Glutamatergic neuron (in vitro differentiated cells): ENCODE results near the gene NPW. TPM values are rescaled to one million over a fixed set of nuclear protein-coding genes. Genes with fewer than 3 reads are reported as not detected.
A peak's percentile ranks its signal among the peaks of the same experiment; 100 is the strongest.

Experiments used
- DNase-seq: peaks from one replicate; pipeline ENCODE4 v3.0.0; 2022
- H3K27ac Mint-ChIP-seq: one replicate; pipeline ENCODE4 v1.8.0; 2020; ENCODE audit warnings: mild to moderate bottlenecking, mixed read lengths, inconsistent platforms; ENCODE audit not compliant: unreplicated experiment
- H3K27me3 Mint-ChIP-seq: one replicate; pipeline ENCODE4 v1.8.0; 2020; ENCODE audit warnings: mild to moderate bottlenecking, moderate library complexity, mixed read lengths, inconsistent platforms; ENCODE audit not compliant: unreplicated experiment
- H3K36me3 Mint-ChIP-seq: one replicate; pipeline ENCODE4 v1.8.0; 2020; ENCODE audit warnings: mild to moderate bottlenecking, mixed read lengths, inconsistent platforms; ENCODE audit not compliant: unreplicated experiment
- H3K4me1 Mint-ChIP-seq: one replicate; pipeline ENCODE4 v1.8.0; 2020; ENCODE audit warnings: mild to moderate bottlenecking, low read depth, mixed read lengths, inconsistent platforms; ENCODE audit not compliant: unreplicated experiment
- H3K4me3 Mint-ChIP-seq: one replicate; pipeline ENCODE4 v1.8.0; 2020; ENCODE audit warnings: mild to moderate bottlenecking, mixed read lengths, inconsistent platforms; ENCODE audit not compliant: unreplicated experiment
- H3K9me3 Mint-ChIP-seq: one replicate; pipeline ENCODE4 v1.8.0; 2020; ENCODE audit warnings: mild to moderate bottlenecking, moderate library complexity, mixed read lengths, inconsistent platforms; ENCODE audit not compliant: unreplicated experiment
- CTCF ChIP-seq: fragments of 200-600 bp; sonication (generic); IDR thresholded peaks from one replicate; pipeline ENCODE4 v1.5.0; 2021; ENCODE audit not compliant: partially characterized antibody, unreplicated experiment
- total RNA-seq: library from RNA; stranded (reverse); fragmentation: NEBNext Ultra II Directional; extraction: Animal tissue kit (Norgen Biotek cat#: 25700); gene quantifications from one replicate; pipeline ENCODE4 v1.2.1, GENCODE V29; 2021; ENCODE audit not compliant: unreplicated experiment

The NPW gene
- total RNA-seq, 1 donor from 2014 or later: 0.91 TPM

GRCh38 chr16:1984347-1985225, 35.0 kb upstream of the NPW start:
- Mint-ChIP-seq H3K36me3 (no peaks in the 10 kb centered on the region), H3K4me3 (peak overlapping the region; percentile 85), H3K9me3 (peaks cover 7% of the 10 kb centered on the region), H3K27me3 (peaks cover 16% of the 10 kb centered on the region), H3K27ac (peak overlapping the region; percentile 78), H3K4me1 (peaks cover 21% of the 10 kb centered on the region)
- TF ChIP-seq CTCF: no peak
- DNase-seq: no peak

GRCh38 chr16:1985466-1986150, 34.0 kb upstream of the NPW start:
- H3K36me3 Mint-ChIP-seq: no peaks in the 10 kb centered on the region
- H3K9me3 Mint-ChIP-seq: peaks cover 7% of the 10 kb centered on the region
- TF ChIP-seq CTCF: no peak
- peak overlapping the region; percentile 85 for H3K4me3 Mint-ChIP-seq
- H3K27me3 Mint-ChIP-seq: peaks cover 16% of the 10 kb centered on the region
- no peak overlapping the region for H3K27ac Mint-ChIP-seq
- H3K4me1 Mint-ChIP-seq: peaks cover 21% of the 10 kb centered on the region
- DNase-seq: no peak

GRCh38 chr16:1987198-1987597, 32.4 kb upstream of the NPW start:
- Mint-ChIP-seq H3K4me1 (peaks cover 15% of the 10 kb centered on the region), H3K36me3 (no peaks in the 10 kb centered on the region), H3K27ac (no peak overlapping the region), H3K9me3 (peaks cover 12% of the 10 kb centered on the region), H3K4me3 (no peak overlapping the region), H3K27me3 (peaks cover 24% of the 10 kb centered on the region)
- DNase-seq: no peak
- TF ChIP-seq CTCF: no peak

GRCh38 chr16:1989209-1990100, 30.1 kb upstream of the NPW start, which contains the start of gene SYNGR3:
SYNGR3 (plus strand) TSS chr16:1989970; CDS start chr16:1990103, 133 bp downstream.
- peaks cover 19% of the 10 kb centered on the region for H3K27me3 Mint-ChIP-seq
- H3K27ac Mint-ChIP-seq: peak within 1 kb of the TSS; percentile 66
- peaks cover 16% of the 10 kb centered on the region for H3K9me3 Mint-ChIP-seq
- H3K36me3 Mint-ChIP-seq: no peaks in the 10 kb centered on the region
- H3K4me3 Mint-ChIP-seq: peak within 1 kb of the TSS; percentile 83
- no peak for DNase-seq
- TF ChIP-seq CTCF: no peak
- peaks cover 5% of the 10 kb centered on the region for H3K4me1 Mint-ChIP-seq
